ENCODE data around the gene RAB36. TPM values are rescaled to one million over a fixed set of nuclear protein-coding genes. Genes with fewer than 3 reads are reported as not detected.

The RAB36 gene
- total RNA-seq, 4 donors from 2014 or later: 1.0 to 2.5 (median 1.7) TPM; not detected in 1

- no peaks in the 10 kb centered on the region for H3K9me3 ChIP-seq
- no peak for TF ChIP-seq CTCF (IDR thresholded peaks at IDR 0.05)
- TF ChIP-seq POLR2A (IDR thresholded peaks at IDR 0.05): no peak
- no peak overlapping the region for H3K27ac ChIP-seq
- no peak for DNase-seq
- H3K4me3 ChIP-seq: no peak overlapping the region
- no peaks in the 10 kb centered on the region for H3K27me3 ChIP-seq
- no peaks in the 10 kb centered on the region for H3K36me3 ChIP-seq
- no peaks in the 10 kb centered on the region for H3K4me1 ChIP-seq
Measured at GRCh38 chr22:23113847-23114720, 31.2 kb upstream of the RAB36 start.

GRCh38 chr22:23114721-23115020, 30.6 kb upstream of the RAB36 start:
- no peaks in the 10 kb centered on the region for H3K4me1 ChIP-seq
- H3K27me3 ChIP-seq: no peaks in the 10 kb centered on the region
- no peak overlapping the region for H3K27ac ChIP-seq
- no peak for DNase-seq
- no peaks in the 10 kb centered on the region for H3K36me3 ChIP-seq
- H3K4me3 ChIP-seq: no peak overlapping the region
- TF ChIP-seq CTCF (IDR thresholded peaks at IDR 0.05) (no peak), POLR2A (IDR thresholded peaks at IDR 0.05) (no peak)
- H3K9me3 ChIP-seq: no peaks in the 10 kb centered on the region

GRCh38 chr22:23115369-23115768, 29.9 kb upstream of the RAB36 start:
- no peak for TF ChIP-seq POLR2A (IDR thresholded peaks at IDR 0.05)
- H3K27ac ChIP-seq: no peak overlapping the region
- no peaks in the 10 kb centered on the region for H3K9me3 ChIP-seq
- no peak for DNase-seq
- no peak overlapping the region for H3K4me3 ChIP-seq
- H3K36me3 ChIP-seq: no peaks in the 10 kb centered on the region
- no peaks in the 10 kb centered on the region for H3K27me3 ChIP-seq
- no peaks in the 10 kb centered on the region for H3K4me1 ChIP-seq

GRCh38 chr22:23115825-23116494, 29.3 kb upstream of the RAB36 start:
- H3K36me3 ChIP-seq: no peaks in the 10 kb centered on the region
- TF ChIP-seq CTCF (IDR thresholded peaks at IDR 0.05) (no peak), POLR2A (IDR thresholded peaks at IDR 0.05) (no peak)
- no peak overlapping the region for H3K4me3 ChIP-seq
- no peaks in the 10 kb centered on the region for H3K27me3 ChIP-seq
- H3K4me1 ChIP-seq: no peaks in the 10 kb centered on the region
- no peaks in the 10 kb centered on the region for H3K9me3 ChIP-seq
- DNase-seq: no peak
- H3K27ac ChIP-seq: no peak overlapping the region

- no peaks in the 10 kb centered on the region for H3K36me3 ChIP-seq
- no peaks in the 10 kb centered on the region for H3K9me3 ChIP-seq
- H3K4me1 ChIP-seq: no peaks in the 10 kb centered on the region
- no peak for TF ChIP-seq CTCF (IDR thresholded peaks at IDR 0.05)
- no peak for TF ChIP-seq POLR2A (IDR thresholded peaks at IDR 0.05)
- H3K27ac ChIP-seq: no peak overlapping the region
- no peak for DNase-seq
- no peaks in the 10 kb centered on the region for H3K27me3 ChIP-seq
- H3K4me3 ChIP-seq: no peak overlapping the region
Measured at GRCh38 chr22:23116506-23117263, 28.6 kb upstream of the RAB36 start.

GRCh38 chr22:23117275-23117674, 28.0 kb upstream of the RAB36 start:
- H3K4me3 ChIP-seq: no peak overlapping the region
- no peak for TF ChIP-seq CTCF (IDR thresholded peaks at IDR 0.05)
- TF ChIP-seq POLR2A (IDR thresholded peaks at IDR 0.05): no peak
- DNase-seq: no peak
- no peaks in the 10 kb centered on the region for H3K27me3 ChIP-seq
- H3K27ac ChIP-seq: no peak overlapping the region
- H3K36me3 ChIP-seq: no peaks in the 10 kb centered on the region
- H3K9me3 ChIP-seq: no peaks in the 10 kb centered on the region
- no peaks in the 10 kb centered on the region for H3K4me1 ChIP-seq
